Thoracic aorta (tissue), 2 donors: Measurements from ENCODE around the gene MCF2. TPM values are rescaled to one million over a fixed set of nuclear protein-coding genes. Genes with fewer than 3 reads are reported as not detected.

Source experiments
- ATAC-seq: fragments of 150-250 bp; one replicate; pipeline ENCODE4 v1.8.0; 2017; ENCODE audit warnings: low read depth; ENCODE audit not compliant: insufficient number of reproducible peaks, low FRiP score
- DNase-seq: peaks from one replicate; pipeline ENCODE4 v3.0.0-alpha.2; 2020; ENCODE audit warnings: low spot score
- H3K27ac ChIP-seq, 2 donors: fragments of 200-600 bp; sonication (generic); 1 replicate in 1 of 2; 2 replicates in 1 of 2; pipeline ENCODE4 v1.5.1; 2016; ENCODE audit warnings: mild to moderate bottlenecking in 2 of 2, moderate library complexity in 2 of 2
- H3K27me3 ChIP-seq: fragments of 200-600 bp; sonication (generic); replicated peaks from 2 replicates; pipeline ENCODE4 v1.6.0; 2016; ENCODE audit warnings: mild to moderate bottlenecking; ENCODE audit not compliant: insufficient read depth
- H3K36me3 ChIP-seq: fragments of 200-600 bp; sonication (generic); one replicate; pipeline ENCODE4 v1.5.1; 2016
- H3K4me1 ChIP-seq, 2 donors: fragments of 200-600 bp; sonication (generic); 1 replicate in 1 of 2; 2 replicates in 1 of 2; pipeline versions ENCODE4 v1.5.1 to v1.6.0; 2016; ENCODE audit warnings: low read depth in 2 of 2, mild to moderate bottlenecking in 1 of 2; ENCODE audit not compliant: control insufficient read depth in 1 of 2
- H3K4me3 ChIP-seq: fragments of 200-600 bp; sonication (generic); 2 replicates; pipeline ENCODE4 v1.5.1; 2016; ENCODE audit warnings: mild to moderate bottlenecking
- H3K9me3 ChIP-seq: fragments of 200-600 bp; sonication (generic); 2 replicates; pipeline ENCODE4 v1.5.1; 2016
- total RNA-seq, 2 donors: library from RNA; depleted of rRNA; stranded (reverse); fragments of >200 nt; gene quantifications; one replicate each; pipeline versions ENCODE4 v1.1.0 to v1.2.3, GENCODE V29; 2016
- TF ChIP-seq, protein P1 (sequence below): fragments of 200-600 bp; sonication (generic); IDR thresholded peaks from one replicate; pipeline ENCODE4 v1.5.1; 2019; ENCODE audit warnings: antibody characterized with exemption

The MCF2 gene
- total RNA-seq, 2 donors from 2014 or later: 2.2 to 3.8 TPM

DNA sequence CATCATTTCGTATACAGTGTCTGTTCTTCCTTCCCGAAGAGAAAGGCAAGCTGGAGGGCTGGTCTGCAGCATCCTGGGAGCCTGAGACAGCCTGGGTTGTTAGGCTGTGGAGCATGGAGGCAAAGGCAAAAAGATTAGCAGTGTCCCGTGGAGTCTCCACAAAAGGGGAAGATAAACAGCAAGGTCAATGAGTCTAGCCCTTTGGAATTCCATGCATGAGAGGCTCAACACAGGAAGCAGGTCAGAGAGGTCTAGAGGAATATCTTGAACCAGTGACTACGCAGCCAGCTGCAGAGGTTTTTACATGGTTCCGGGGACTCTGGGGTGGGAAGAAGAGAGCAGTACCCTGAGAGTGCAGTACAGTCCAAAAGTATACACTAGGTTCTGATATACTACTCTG, 12.2 kb upstream of the MCF2 start:
- no peak for ATAC-seq
- no peaks in the 10 kb centered on the region for H3K9me3 ChIP-seq
- DNase-seq: no peak
- TF ChIP-seq, protein P1, sequence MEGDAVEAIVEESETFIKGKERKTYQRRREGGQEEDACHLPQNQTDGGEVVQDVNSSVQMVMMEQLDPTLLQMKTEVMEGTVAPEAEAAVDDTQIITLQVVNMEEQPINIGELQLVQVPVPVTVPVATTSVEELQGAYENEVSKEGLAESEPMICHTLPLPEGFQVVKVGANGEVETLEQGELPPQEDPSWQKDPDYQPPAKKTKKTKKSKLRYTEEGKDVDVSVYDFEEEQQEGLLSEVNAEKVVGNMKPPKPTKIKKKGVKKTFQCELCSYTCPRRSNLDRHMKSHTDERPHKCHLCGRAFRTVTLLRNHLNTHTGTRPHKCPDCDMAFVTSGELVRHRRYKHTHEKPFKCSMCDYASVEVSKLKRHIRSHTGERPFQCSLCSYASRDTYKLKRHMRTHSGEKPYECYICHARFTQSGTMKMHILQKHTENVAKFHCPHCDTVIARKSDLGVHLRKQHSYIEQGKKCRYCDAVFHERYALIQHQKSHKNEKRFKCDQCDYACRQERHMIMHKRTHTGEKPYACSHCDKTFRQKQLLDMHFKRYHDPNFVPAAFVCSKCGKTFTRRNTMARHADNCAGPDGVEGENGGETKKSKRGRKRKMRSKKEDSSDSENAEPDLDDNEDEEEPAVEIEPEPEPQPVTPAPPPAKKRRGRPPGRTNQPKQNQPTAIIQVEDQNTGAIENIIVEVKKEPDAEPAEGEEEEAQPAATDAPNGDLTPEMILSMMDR: no peak
- no peak overlapping the region for H3K4me3 ChIP-seq
- H3K27ac ChIP-seq: no peak overlapping the region
- H3K36me3 ChIP-seq: no peaks in the 10 kb centered on the region
- no peaks in the 10 kb centered on the region for H3K4me1 ChIP-seq
- H3K27me3 ChIP-seq: no peaks in the 10 kb centered on the region

DNA sequence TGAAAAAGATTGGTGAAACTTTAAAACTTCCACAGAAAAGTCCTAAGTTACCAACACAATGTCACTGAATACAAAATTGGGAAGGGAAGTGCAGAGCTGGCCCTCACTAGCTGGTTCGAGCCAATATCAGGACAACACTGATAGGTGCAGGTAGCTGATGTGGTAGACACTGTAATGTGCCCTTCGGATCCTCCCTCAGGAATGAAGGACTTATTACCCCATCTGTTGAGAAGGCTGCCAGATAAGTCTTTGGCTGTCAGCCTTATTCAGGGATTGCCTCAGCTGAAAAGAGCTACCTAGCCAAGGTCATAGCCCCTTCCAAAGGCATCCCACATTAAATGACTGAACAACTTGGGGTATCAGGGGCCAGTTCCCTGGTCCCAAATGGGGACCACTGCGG, 5.3 kb downstream of the MCF2 start:
- no peaks in the 10 kb centered on the region for H3K27me3 ChIP-seq
- H3K36me3 ChIP-seq: no peaks in the 10 kb centered on the region
- H3K27ac ChIP-seq: no peak overlapping the region
- ATAC-seq (no peak), DNase-seq (no peak)
- H3K9me3 ChIP-seq: no peaks in the 10 kb centered on the region
- H3K4me3 ChIP-seq: no peak overlapping the region
- TF ChIP-seq, protein P1: no peak
- no peaks in the 10 kb centered on the region for H3K4me1 ChIP-seq

DNA sequence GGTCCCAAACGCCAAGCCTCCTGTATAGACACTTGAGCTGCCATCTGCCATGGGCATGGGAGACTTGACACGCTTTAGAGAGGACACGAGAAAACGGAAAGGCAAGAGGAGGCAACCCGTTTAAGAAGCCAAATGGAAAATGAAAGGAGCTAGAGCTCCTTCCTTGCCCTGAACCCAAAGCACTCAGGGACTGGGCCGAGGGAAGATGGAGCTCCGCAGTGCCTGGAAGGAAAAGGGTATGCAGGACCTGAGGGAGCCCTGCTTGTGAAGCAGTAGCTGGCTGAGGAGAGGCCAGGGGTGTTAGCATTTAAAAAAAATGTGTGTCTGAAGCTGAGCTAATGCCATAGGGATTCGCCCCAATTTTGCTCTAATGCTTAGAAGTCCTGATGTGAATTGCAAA, 15.1 kb downstream of the MCF2 start:
- no peaks in the 10 kb centered on the region for H3K36me3 ChIP-seq
- peak overlapping the region; percentile 69 for H3K4me3 ChIP-seq
- DNase-seq (no peak), ATAC-seq (no peak)
- no peaks in the 10 kb centered on the region for H3K4me1 ChIP-seq
- no peaks in the 10 kb centered on the region for H3K9me3 ChIP-seq
- TF ChIP-seq, protein P1: no peak
- H3K27me3 ChIP-seq: no peaks in the 10 kb centered on the region
- H3K27ac ChIP-seq: no peak overlapping the region

DNA sequence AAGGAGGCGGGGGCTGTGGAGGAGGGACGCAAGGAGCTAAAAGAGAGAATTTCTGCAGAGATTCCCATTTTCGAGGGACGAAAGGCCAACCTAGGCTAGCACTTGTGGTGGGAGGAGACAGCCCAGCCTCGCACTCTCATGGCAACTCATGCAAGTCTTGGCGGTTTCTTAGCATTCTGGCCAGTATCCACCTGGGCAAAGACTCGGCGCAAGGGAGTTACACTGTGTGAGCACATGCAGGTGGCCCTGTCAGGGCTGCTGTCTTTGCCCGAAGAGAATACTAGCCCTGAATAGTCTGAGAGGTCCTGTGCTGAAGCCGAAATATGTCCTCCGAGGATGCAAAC, 15.5 kb downstream of the MCF2 start:
- Histone ChIP-seq H3K36me3 (no peaks in the 10 kb centered on the region), H3K27me3 (no peaks in the 10 kb centered on the region), H3K9me3 (no peaks in the 10 kb centered on the region), H3K4me3 (peak overlapping the region; percentile 69), H3K27ac (no peak overlapping the region), H3K4me1 (no peaks in the 10 kb centered on the region)
- TF ChIP-seq, protein P1: no peak
- no peak for ATAC-seq
- no peak for DNase-seq

DNA sequence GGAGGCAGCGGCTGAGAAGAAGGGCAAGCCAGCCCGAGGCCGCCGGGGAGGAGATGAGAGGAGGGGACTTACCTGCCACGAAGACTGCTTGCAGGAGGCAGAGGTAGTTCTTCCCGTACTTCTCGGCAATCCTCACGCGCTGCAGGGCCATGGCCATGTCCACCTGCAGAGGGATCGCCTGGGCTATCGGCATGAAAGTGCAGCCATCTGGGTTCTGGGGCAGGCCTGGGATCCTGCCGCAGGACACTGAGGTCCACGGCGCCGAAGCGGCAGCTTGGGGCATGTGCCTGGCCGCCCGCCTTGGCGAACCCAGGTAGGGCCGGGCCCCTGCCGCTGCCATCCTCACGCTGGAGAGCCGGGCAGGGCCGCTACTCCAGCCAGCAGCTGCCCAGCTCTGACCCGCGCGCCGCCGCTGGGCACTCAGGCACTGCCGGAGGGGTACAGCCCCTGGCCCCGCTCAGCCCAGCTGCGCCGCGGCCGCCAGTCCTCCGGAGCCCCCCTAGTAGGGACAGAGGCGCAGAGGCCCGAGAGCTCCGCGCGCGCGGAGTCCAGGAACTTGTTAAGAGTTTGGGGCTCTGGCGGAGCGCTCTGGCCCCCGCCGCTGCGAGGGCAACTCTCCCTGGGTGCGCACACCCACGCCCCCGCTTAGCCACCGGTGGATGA, 16.0 kb downstream of the MCF2 start:
- TF ChIP-seq, protein P1: no peak
- H3K9me3 ChIP-seq: no peaks in the 10 kb centered on the region
- no peaks in the 10 kb centered on the region for H3K36me3 ChIP-seq
- no peak for ATAC-seq
- H3K4me1 ChIP-seq: no peaks in the 10 kb centered on the region
- H3K27me3 ChIP-seq: no peaks in the 10 kb centered on the region
- H3K27ac ChIP-seq: no peak overlapping the region
- DNase-seq: no peak
- peak overlapping the region; percentile 69 for H3K4me3 ChIP-seq
